Mammary epithelial cell (primary cell): ENCODE measurements around the gene DHRS4.

Experiments
- EZH2 ChIP-seq: IDR thresholded peaks from 2 replicates; pipeline ENCODE4 v1.6.1; 2012; ENCODE audit warnings: low read length, inconsistent platforms, borderline replicate concordance
- TF ChIP-seq, protein P1 (sequence below), 2 donors: IDR thresholded peaks in 1 of 2; conservative IDR thresholded peaks in 1 of 2; 2 replicates each; pipeline ENCODE4 v1.5.1; 2011 to 2012; ENCODE audit warnings: inconsistent platforms in 2 of 2, low read length in 2 of 2, mild to moderate bottlenecking in 2 of 2, control low read depth in 1 of 2, low read depth in 1 of 2; ENCODE audit not compliant: insufficient read depth in 1 of 2; ENCODE audit errors: extremely low read depth in 1 of 2

DNA sequence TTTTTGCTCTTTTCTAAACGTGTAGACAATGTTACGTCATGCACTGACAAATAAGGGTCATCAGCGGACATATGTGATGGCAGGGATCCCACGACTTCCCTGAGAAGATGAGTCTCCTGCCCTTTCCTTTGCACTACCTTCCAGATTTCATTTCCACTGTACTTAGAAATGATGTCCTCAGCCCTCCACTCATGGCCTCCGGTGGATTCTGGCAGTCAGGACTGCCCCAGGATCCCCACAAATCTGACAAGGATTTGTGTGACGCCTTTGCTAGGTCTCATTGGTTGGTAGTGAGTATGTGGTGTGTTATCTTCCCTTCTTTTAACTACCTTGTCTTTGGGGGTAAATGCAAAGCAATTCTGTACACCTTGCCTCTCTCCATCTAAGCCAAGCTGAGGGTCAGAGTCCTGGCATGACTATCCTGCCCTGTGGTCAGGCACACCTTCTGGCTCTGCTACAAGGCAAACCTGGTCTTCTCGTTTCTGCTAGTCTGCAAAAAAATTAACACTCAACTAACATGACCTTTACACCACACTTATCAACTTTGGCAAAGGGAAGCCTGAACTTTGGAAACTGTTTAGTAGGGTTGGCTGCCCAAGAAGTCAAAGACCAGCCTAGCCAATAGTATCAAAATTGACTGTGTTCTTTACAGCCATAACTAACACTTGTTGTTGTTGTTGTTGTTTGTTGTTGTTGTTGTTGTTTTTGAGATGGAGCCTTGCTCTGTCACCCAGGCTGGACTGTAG lies 17.3 kb upstream of the DHRS4 start:
- TF ChIP-seq, protein P1, sequence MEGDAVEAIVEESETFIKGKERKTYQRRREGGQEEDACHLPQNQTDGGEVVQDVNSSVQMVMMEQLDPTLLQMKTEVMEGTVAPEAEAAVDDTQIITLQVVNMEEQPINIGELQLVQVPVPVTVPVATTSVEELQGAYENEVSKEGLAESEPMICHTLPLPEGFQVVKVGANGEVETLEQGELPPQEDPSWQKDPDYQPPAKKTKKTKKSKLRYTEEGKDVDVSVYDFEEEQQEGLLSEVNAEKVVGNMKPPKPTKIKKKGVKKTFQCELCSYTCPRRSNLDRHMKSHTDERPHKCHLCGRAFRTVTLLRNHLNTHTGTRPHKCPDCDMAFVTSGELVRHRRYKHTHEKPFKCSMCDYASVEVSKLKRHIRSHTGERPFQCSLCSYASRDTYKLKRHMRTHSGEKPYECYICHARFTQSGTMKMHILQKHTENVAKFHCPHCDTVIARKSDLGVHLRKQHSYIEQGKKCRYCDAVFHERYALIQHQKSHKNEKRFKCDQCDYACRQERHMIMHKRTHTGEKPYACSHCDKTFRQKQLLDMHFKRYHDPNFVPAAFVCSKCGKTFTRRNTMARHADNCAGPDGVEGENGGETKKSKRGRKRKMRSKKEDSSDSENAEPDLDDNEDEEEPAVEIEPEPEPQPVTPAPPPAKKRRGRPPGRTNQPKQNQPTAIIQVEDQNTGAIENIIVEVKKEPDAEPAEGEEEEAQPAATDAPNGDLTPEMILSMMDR (conservative IDR thresholded peaks at IDR 0.05 in 1 of 2, IDR thresholded peaks at IDR 0.05 in 1 of 2; ENCODE audit: extremely low read depth in 1 of 2, insufficient read depth in 1 of 2, low read depth in 1 of 2, low read length in 2 of 2): no peak
- TF ChIP-seq EZH2: no peak
